ENCODE results near the gene COG5.
A peak's percentile ranks its signal among the peaks of the same experiment; 100 is the strongest.

The COG5 gene

DNA sequence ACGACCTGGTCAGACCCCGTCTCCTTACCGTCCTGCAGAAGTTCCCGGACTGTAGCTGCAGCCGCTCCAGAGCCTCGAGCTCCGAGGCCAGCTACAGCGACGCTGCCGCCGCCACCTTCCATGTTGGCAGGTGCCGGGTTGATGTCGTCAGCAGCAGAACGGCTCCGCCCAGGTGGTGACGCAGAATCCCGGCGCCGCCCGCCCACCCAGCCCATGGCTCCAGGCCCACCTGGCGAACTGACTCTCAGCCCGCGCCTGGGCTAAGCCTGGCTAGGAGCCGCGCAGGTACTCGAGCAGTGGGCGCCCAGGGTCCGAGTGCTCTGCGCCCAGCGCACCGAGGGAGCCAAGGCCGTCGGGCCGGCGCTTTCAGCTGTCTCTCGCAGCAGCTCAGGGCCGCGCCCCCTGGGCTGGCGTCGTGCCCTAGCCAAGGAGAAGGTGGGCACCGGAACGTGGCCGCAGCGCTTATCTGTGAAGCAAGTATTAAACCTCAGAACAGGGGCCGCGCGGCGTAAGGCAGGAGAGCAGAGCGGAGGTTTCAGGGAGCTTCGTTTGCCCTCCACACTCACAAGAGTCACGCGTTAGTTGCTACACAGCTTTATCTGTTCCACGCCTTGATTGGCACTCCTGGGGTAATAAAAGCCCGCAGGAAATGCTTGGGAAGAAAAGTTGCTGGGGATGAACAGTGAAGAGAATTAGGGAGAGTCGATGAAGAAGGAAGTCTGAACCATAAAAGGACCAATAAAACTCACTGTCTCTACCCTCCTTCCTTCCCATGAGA lies at the start of gene COG5, which contains the start of gene DUS4L:
COG5 (minus strand) TSS at position 146 of the 778 bp plus-strand sequence; CDS start at position 122, 24 bp downstream.
DUS4L (plus strand) TSS at position 197 of the 778 bp plus-strand sequence. CDS start 3,100 bp downstream, outside the sequence.
- Histone ChIP-seq H3K27me3 (ENCODE audit: insufficient read depth, low read depth, severe bottlenecking) (no peaks in the 10 kb centered on the region), H3K9me3 (ENCODE audit: severe bottlenecking) (no peaks in the 10 kb centered on the region), H3K27ac (peak within 1 kb of the TSS; percentile 95), H3K4me3 (ENCODE audit: low read depth, low read length) (peak within 1 kb of the TSS; percentile 57), H3K36me3 (0 out of 2 replicates have a peak, but pooled peaks cover 2% of the 10 kb centered on the region)
- TF ChIP-seq, protein P1, sequence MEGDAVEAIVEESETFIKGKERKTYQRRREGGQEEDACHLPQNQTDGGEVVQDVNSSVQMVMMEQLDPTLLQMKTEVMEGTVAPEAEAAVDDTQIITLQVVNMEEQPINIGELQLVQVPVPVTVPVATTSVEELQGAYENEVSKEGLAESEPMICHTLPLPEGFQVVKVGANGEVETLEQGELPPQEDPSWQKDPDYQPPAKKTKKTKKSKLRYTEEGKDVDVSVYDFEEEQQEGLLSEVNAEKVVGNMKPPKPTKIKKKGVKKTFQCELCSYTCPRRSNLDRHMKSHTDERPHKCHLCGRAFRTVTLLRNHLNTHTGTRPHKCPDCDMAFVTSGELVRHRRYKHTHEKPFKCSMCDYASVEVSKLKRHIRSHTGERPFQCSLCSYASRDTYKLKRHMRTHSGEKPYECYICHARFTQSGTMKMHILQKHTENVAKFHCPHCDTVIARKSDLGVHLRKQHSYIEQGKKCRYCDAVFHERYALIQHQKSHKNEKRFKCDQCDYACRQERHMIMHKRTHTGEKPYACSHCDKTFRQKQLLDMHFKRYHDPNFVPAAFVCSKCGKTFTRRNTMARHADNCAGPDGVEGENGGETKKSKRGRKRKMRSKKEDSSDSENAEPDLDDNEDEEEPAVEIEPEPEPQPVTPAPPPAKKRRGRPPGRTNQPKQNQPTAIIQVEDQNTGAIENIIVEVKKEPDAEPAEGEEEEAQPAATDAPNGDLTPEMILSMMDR (IDR thresholded peaks at IDR 0.05; ENCODE audit: low read depth, low read length): no peak
- peak; percentile 80 for DNase-seq

DNA sequence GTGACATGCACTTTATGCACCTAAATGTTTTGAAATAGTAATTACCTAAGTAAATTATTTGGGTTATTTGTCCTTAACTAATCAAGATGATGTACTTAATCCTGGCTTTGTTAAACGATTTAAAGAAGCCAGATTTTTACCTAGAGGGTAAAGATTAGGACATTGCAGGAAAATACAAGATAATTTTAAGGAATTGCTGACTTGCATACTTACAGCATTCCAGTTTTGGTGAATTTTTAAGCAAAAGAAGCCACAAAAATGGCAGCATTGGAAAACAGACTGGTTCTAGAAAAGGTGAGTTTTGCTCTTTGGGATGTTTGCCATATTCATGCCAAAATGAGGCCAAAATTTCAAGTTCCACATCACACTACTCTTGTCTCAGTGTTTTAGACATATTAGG lies 49.7 kb upstream of the COG5 start:
- Histone ChIP-seq H3K27ac (no peak overlapping the region), H3K27me3 (ENCODE audit: insufficient read depth, low read depth, severe bottlenecking) (no peaks in the 10 kb centered on the region), H3K4me3 (ENCODE audit: low read depth, low read length) (no peak overlapping the region), H3K36me3 (peaks cover 37% of the 10 kb centered on the region), H3K9me3 (ENCODE audit: severe bottlenecking) (no peaks in the 10 kb centered on the region)
- DNase-seq: no peak
- TF ChIP-seq, protein P1 (IDR thresholded peaks at IDR 0.05; ENCODE audit: low read depth, low read length): no peak

DNA sequence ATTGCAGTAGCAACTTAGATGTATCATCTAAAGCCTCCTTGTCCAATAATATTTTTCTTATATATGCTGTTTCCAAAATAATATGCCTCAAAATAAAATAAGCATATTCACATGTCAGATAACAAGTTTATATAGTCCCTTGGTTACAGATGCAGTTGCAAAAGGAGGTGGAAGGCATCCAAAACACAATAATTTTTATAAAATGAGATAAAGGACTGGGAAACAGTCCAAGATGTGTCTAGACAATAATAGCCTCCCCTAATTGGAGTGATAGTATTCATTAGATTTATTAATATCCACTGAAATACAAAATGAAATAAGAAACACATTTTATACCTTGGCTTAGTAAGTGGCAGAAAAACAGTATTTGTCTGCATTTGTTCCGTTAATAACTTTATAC lies 46.6 kb upstream of the COG5 start:
- H3K27me3 ChIP-seq (ENCODE audit: insufficient read depth, low read depth, severe bottlenecking): no peaks in the 10 kb centered on the region
- H3K27ac ChIP-seq: no peak overlapping the region
- peaks cover 26% of the 10 kb centered on the region for H3K36me3 ChIP-seq
- no peaks in the 10 kb centered on the region for H3K9me3 ChIP-seq (ENCODE audit: severe bottlenecking)
- no peak overlapping the region for H3K4me3 ChIP-seq (ENCODE audit: low read depth, low read length)
- TF ChIP-seq, protein P1 (IDR thresholded peaks at IDR 0.05; ENCODE audit: low read depth, low read length): no peak
- no peak for DNase-seq

DNA sequence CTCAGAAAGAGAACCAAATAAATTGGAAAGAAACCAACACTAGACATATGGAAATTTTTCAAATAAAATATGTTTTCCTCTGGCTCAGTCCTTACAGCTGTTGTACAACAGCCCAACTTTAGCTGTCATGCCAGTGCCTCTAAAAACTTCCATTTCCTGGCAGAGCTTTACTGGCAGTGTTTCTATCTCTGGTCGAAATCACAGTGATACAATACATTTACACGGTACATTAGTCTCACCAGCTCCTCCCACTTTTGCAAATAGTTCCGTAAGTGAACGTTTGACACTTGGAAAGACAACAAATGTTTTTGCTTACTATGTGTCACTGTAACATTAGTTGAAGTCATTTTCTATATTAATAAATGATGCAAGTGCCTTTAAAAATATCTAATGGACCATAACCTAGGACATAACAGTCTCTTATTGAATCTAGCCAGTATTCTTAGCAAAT lies 46.1 kb upstream of the COG5 start:
- H3K27ac ChIP-seq: no peak overlapping the region
- H3K9me3 ChIP-seq (ENCODE audit: severe bottlenecking): no peaks in the 10 kb centered on the region
- TF ChIP-seq, protein P1 (IDR thresholded peaks at IDR 0.05; ENCODE audit: low read depth, low read length): no peak
- no peak overlapping the region for H3K4me3 ChIP-seq (ENCODE audit: low read depth, low read length)
- no peak for DNase-seq
- no peaks in the 10 kb centered on the region for H3K27me3 ChIP-seq (ENCODE audit: insufficient read depth, low read depth, severe bottlenecking)
- peaks cover 23% of the 10 kb centered on the region for H3K36me3 ChIP-seq

DNA sequence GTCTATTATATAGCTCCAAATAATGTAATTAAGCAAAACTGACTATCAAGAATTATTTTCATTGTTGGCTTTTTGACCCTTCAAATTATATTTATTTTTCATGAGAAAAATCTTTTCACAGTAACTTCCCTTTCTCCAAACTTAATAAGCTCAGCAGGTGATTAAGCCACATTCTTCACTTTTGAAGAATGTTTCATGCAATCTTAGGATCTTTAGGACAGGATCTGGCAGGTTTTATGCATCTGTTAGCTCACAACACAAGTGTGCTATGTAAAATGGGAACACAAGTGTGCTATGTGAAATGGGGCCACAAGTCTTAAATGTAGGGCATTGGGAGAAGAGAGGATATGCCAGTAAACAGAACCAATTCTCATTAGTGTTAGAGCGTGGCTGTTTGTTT lies 42.6 kb upstream of the COG5 start:
- DNase-seq: no peak
- H3K36me3 ChIP-seq: peaks cover 9% of the 10 kb centered on the region
- TF ChIP-seq, protein P1 (IDR thresholded peaks at IDR 0.05; ENCODE audit: low read depth, low read length): no peak

More for the DNA sequence above, 42.6 kb upstream of the COG5 start:
- Histone ChIP-seq H3K27me3 (ENCODE audit: insufficient read depth, low read depth, severe bottlenecking) (no peaks in the 10 kb centered on the region), H3K4me3 (ENCODE audit: low read depth, low read length) (no peak overlapping the region), H3K9me3 (ENCODE audit: severe bottlenecking) (no peaks in the 10 kb centered on the region), H3K27ac (no peak overlapping the region)

Measured in WERI-Rb-1 (cell line).